SU-DHL-6 (cell line): ENCODE data around the gene MSANTD3.
"Not testable (repeated sequence)": the region's sequence is repeated elsewhere in the genome, so short reads cannot be mapped to it uniquely, and the experiment has no call there.

Experiments used
- H2AFZ ChIP-seq: fragments of 200-600 bp; sonication (generic); 2 replicates; pipeline ENCODE4 v1.6.1; 2014; ENCODE audit warnings: low read depth, mild to moderate bottlenecking, moderate library complexity, mixed read lengths, antibody characterized with exemption, low read length; ENCODE audit not compliant: severe bottlenecking
- H3F3A ChIP-seq: fragments of 200-600 bp; shearing (Covaris generic); 2 replicates; pipeline ENCODE4 v1.6.0; 2016; ENCODE audit warnings: antibody characterized with exemption, mild to moderate bottlenecking; ENCODE audit not compliant: insufficient read depth
- H3K27ac ChIP-seq: fragments of 200-600 bp; sonication (generic); 2 replicates; pipeline ENCODE4 v1.5.1; 2016; ENCODE audit warnings: low read depth, mild to moderate bottlenecking, low read length, moderate library complexity, mixed read lengths
- H3K27me3 ChIP-seq: fragments of 200-600 bp; sonication (generic), shearing (Covaris generic); 2 replicates; pipeline ENCODE4 v1.6.0; 2014; ENCODE audit warnings: mild to moderate bottlenecking, low read length
- H3K36me3 ChIP-seq: fragments of 200-600 bp; sonication (generic); 2 replicates; pipeline ENCODE4 v1.6.1; 2014; ENCODE audit warnings: mild to moderate bottlenecking, low read length, mixed read lengths
- H3K4me2 ChIP-seq: fragments of 300-600, 200-600 bp; shearing (Covaris generic), sonication (generic); 2 replicates; pipeline ENCODE4 v1.6.0; 2014; ENCODE audit warnings: low read length, low read depth, mild to moderate bottlenecking; ENCODE audit not compliant: poor library complexity, severe bottlenecking
- H3K4me3 ChIP-seq: fragments of 200-600 bp; sonication (generic); 2 replicates; pipeline ENCODE4 v1.5.1; 2014; ENCODE audit warnings: antibody characterized with exemption, low read length, mild to moderate bottlenecking, mixed read lengths; ENCODE audit not compliant: insufficient read depth, poor library complexity, severe bottlenecking
- H3K79me2 ChIP-seq: fragments of 200-600 bp; sonication (generic); 2 replicates; pipeline ENCODE4 v1.6.1; 2014; ENCODE audit warnings: mild to moderate bottlenecking, low read length, moderate library complexity; ENCODE audit not compliant: insufficient read depth
- H3K9ac ChIP-seq: fragments of 200-600 bp; sonication (generic); 2 replicates; pipeline ENCODE4 v1.7.0; 2014; ENCODE audit warnings: mild to moderate bottlenecking, low read length
- H3K9me2 ChIP-seq: fragments of 200-600 bp; sonication (generic); replicated peaks from 2 replicates; pipeline ENCODE4 v1.6.1; 2014; ENCODE audit warnings: low read length; ENCODE audit not compliant: insufficient read depth
- H3K9me3 ChIP-seq: fragments of 200-600 bp; sonication (generic); 2 replicates; pipeline ENCODE4 v1.6.1; 2014; ENCODE audit warnings: low read length, mixed read lengths; ENCODE audit not compliant: insufficient read depth
- H4K20me1 ChIP-seq: fragments of 200-600 bp; sonication (generic); 2 replicates; pipeline ENCODE4 v1.6.1; 2014; ENCODE audit warnings: low read depth, mild to moderate bottlenecking, antibody characterized with exemption, low read length, moderate library complexity, mixed read lengths
- EZH2phosphoT487 ChIP-seq: fragments of 200-600 bp; sonication (generic), shearing (Covaris generic); conservative IDR thresholded peaks from 2 replicates; pipeline ENCODE4 v1.6.1; 2018; ENCODE audit warnings: mild to moderate bottlenecking, antibody characterized with exemption, low read length, moderate library complexity, mixed read lengths
- TF ChIP-seq, protein P1 (sequence below): fragments of 200-600 bp; sonication (generic); IDR thresholded peaks from one replicate; pipeline ENCODE4 v1.5.1; 2017; ENCODE audit warnings: antibody characterized with exemption, mild to moderate bottlenecking, low read length, moderate library complexity; ENCODE audit not compliant: insufficient read depth, poor library complexity, severe bottlenecking

The MSANTD3 gene

DNA sequence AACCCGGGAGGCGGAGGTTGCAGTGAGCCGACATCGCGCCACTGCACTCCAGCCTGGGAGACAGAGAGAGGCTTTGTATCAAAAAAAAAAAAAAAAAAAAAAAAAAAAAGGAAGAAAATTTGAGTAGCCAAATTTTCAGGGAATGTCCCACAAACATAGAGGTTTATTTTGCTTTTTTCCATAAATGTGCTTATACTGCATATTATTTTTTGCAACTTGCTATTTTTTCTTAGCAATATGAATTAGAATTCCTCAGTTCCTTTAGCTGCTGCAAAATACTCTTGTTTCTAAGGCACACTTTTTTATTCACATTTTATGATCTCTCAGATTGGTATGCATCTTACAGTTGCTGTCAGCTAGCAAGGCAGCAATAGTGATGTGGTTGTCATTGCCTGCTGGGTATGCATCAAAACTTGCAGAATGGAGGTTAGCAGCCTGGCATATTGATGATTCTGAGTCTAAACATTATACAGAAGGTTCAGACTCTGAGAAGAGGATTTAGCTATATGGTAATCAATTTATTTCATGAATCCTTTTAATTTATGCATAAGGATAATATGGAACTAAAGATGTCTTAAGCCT is 13.0 kb upstream of the MSANTD3 start:
- Histone ChIP-seq H3F3A (no peaks in the 10 kb centered on the region), H3K4me3 (no peak overlapping the region), H3K36me3 (no peaks in the 10 kb centered on the region), H3K79me2 (no peaks in the 10 kb centered on the region), H3K9me3 (no peaks in the 10 kb centered on the region), H3K4me2 (no peak overlapping the region), H3K9me2 (no peaks in the 10 kb centered on the region), H4K20me1 (no peaks in the 10 kb centered on the region), H2AFZ (no peak overlapping the region), H3K9ac (no peak overlapping the region), H3K27me3 (no peaks in the 10 kb centered on the region), H3K27ac (no peak overlapping the region)
- no peak for TF ChIP-seq EZH2phosphoT487
- TF ChIP-seq, protein P1, sequence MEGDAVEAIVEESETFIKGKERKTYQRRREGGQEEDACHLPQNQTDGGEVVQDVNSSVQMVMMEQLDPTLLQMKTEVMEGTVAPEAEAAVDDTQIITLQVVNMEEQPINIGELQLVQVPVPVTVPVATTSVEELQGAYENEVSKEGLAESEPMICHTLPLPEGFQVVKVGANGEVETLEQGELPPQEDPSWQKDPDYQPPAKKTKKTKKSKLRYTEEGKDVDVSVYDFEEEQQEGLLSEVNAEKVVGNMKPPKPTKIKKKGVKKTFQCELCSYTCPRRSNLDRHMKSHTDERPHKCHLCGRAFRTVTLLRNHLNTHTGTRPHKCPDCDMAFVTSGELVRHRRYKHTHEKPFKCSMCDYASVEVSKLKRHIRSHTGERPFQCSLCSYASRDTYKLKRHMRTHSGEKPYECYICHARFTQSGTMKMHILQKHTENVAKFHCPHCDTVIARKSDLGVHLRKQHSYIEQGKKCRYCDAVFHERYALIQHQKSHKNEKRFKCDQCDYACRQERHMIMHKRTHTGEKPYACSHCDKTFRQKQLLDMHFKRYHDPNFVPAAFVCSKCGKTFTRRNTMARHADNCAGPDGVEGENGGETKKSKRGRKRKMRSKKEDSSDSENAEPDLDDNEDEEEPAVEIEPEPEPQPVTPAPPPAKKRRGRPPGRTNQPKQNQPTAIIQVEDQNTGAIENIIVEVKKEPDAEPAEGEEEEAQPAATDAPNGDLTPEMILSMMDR, result no peak

DNA sequence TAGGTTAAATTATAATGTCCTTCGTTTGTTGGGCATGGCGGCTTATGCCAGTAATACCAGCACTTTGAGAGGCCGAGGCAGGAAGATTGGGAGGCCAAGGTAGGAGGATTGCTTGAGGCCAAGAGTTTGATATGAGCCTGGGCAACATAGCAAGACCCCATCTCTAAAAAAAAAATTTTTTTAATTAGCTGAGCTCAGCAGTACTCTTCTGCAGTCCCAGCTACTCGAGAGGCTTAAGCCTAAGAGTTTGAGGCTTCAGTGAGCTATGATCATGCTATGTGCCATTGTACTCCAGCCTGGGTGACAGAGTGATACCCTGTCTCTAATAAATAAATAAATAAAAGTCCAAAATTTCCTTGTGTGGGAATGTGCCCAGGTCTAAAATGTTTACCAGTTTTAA is 9.1 kb upstream of the MSANTD3 start:
- TF ChIP-seq, protein P1, result no peak
- no peak for TF ChIP-seq EZH2phosphoT487
- Histone ChIP-seq H3K79me2 (no peaks in the 10 kb centered on the region), H3K27ac (no peak overlapping the region), H3K9ac (no peak overlapping the region), H3K9me3 (no peaks in the 10 kb centered on the region), H3K36me3 (no peaks in the 10 kb centered on the region), H3K4me2 (no peak overlapping the region), H3K9me2 (no peaks in the 10 kb centered on the region), H2AFZ (no peak overlapping the region), H3K4me3 (no peak overlapping the region), H3K27me3 (no peaks in the 10 kb centered on the region), H3F3A (no peaks in the 10 kb centered on the region), H4K20me1 (no peaks in the 10 kb centered on the region)

DNA sequence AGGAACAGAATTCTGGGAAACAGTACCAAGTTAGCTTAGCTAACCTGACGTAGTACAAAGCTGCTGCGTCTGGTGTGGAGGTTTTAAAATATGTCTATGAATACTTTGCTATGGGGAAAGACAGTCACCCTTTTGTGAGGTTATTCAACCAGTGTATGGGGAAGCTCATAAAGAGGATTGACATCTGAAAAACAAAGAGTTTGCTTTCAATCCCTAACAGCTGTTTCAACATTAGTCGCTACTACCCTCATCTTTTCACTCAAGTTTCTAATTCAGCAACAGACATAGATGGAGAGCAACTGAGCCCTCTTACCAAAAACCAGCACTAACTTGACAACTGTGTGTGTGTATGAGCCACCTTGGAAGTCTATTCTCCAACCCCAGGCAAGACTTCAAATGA is 7.8 kb upstream of the MSANTD3 start:
- Histone ChIP-seq H3K27ac (no peak overlapping the region), H3K4me3 (no peak overlapping the region), H4K20me1 (no peaks in the 10 kb centered on the region), H3K4me2 (no peak overlapping the region), H3K36me3 (no peaks in the 10 kb centered on the region), H3K79me2 (no peaks in the 10 kb centered on the region), H3K9me3 (no peaks in the 10 kb centered on the region), H3K27me3 (no peaks in the 10 kb centered on the region), H3K9me2 (no peaks in the 10 kb centered on the region), H2AFZ (no peak overlapping the region), H3K9ac (no peak overlapping the region), H3F3A (no peaks in the 10 kb centered on the region)
- TF ChIP-seq, protein P1, result no peak
- no peak for TF ChIP-seq EZH2phosphoT487

DNA sequence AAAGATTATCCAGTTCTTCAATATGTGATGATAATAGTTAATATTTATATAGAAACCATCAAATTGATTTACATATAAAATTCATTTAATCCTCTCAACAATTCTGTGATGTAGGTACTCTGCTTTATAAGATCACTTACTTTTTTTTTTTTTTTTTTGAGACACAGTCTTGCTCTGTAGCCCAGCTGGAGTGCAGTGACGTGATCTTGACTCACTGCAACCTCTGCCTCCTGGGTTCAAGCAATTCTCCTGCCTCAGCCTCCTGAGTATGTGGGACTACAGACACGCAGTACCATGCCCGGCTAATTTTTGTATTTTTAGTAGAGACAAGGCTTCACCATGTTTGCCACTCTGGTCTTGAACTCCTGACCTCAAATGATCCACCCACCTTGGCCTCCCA is 5.8 kb upstream of the MSANTD3 start:
- not testable (repeated sequence) for H3K27ac ChIP-seq, H3K79me2 ChIP-seq, H3K4me3 ChIP-seq, H4K20me1 ChIP-seq, H3K36me3 ChIP-seq, H3F3A ChIP-seq, H3K9me2 ChIP-seq, H3K27me3 ChIP-seq, H3K9ac ChIP-seq, H2AFZ ChIP-seq, H3K4me2 ChIP-seq, H3K9me3 ChIP-seq
